LNCAP (cell line): ENCODE measurements around the gene MRTO4.

Experiments used
- CTCF ChIP-seq: fragments of 450-650 bp; IDR thresholded peaks from 2 replicates; pipeline ENCODE4 v1.5.1; 2017; ENCODE audit warnings: mild to moderate bottlenecking

The MRTO4 gene

DNA sequence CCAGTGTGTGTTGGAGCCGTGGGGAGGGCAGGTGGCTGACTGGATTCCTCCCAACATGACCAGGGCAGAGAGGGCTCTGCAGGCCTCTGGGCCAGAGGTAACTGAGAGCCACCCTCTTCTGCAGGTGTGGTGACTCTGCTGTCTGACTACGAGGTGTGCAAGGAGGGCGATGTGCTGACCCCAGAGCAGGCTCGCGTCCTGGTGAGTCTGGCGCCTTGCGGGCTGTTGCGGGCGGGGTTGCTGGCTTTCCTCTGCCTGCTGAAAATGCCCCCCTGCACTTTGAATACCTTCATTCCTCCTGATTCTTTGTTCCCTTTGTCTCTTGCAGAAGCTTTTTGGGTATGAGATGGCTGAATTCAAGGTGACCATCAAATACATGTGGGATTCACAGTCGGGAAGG is 6.7 kb downstream of the MRTO4 start:
- TF ChIP-seq CTCF: no peak

- no peak for TF ChIP-seq CTCF
Measured at GRCh38 chr1:19260211-19261138, 8.9 kb downstream of the MRTO4 start.

DNA sequence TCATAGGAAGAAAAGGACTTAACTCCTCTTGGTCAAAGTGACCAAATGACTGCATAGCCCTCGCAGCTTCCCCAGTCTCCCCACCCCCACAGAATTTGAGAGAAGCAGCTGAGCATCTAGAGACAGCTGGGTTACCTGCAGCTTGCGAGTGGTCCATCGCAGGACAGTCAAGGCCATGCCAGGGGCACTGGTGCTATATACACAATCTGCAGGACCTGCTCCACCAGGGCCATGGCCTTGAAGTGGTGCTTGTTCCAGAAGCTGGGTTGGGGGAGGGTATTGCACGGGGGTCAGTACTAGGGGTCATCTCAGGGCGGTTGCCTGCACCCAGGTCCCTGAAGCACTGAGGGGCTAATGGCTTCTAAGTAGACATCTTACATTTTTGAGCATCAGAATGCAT is 10.4 kb downstream of the MRTO4 start:
- no peak for TF ChIP-seq CTCF

DNA sequence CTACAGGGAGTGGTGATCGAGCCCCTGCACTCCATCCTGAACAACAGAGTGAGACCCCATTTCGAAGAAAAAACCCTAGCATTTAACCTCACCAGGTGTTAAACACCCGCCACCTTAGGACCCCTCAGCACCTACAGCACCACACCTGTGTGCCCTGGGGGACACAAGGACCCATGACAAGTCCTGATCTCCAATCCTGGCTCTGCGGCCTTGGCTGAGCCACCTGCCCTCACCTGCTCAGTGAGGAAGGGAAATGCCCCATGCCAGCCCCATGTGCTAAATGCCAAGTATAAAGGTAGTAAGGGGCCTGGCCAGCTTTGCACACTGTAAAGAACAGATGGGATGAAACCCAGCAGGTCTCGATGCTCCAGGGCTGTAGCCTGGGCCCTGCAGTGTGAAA is 11.1 kb downstream of the MRTO4 start:
- no peak for TF ChIP-seq CTCF

DNA sequence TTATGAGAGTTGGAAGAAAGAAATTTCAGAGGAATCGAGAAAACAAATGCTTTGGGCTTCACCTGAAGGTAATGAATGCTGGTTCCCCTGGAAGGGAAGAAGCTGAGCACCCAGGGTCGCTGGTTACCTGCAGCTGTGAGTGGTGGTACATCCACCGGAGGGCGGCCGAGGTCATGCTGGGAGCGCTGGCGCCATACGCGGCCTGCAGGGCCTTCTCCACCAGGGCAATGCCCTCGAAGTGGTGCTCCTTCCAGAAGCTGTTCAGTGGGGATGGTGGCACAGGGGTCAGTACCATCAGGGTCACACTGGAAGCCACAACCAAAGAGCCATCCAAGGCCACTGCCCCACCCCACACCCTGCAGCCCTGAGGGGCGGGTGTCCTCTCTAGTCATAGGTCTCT is 16.8 kb downstream of the MRTO4 start:
- TF ChIP-seq CTCF: no peak

GRCh38 chr1:19272064-19272463 is 20.5 kb downstream of the MRTO4 start:
- TF ChIP-seq CTCF: no peak

DNA sequence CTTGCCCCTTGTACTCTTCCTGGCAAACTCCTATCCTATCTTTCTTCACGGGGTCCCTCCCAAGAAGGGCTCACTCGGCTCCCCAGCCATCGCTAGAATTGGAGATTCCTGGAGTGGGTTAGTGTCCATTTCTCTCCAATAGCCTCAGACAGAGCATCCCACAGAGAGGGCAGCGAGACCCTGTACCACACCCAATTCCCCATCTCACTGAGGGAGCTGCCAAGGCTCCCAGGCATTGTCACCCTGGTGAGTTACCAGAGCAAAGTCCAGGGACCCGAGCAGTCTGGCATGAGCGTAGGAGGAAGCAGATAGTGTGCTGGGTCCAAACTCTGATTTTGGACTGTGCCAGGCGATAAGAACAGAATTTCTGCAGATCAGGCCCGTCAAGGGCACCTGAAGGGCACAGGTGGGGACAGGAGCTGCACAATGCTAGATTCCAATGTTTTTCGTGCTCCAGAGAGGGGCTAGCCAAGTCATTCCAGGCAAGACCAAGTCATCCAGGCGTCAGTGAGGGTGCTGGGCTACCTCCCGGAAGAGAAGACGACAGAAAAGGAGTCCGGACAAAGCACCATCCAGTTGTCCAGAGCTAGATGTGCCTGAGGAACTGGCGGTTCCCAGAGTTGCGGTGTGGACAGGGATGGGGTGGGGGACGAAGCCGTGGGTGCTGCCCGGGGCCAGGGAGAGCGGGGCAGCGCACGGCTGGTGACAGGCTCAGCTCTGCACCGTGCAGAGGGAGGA is 21.7 kb downstream of the MRTO4 start:
- no peak for TF ChIP-seq CTCF
